Lower leg skin (tissue), 4 donors: Measurements from ENCODE around the gene IFT74. TPM values are rescaled to one million over a fixed set of nuclear protein-coding genes. Genes with fewer than 3 reads are reported as not detected.
"Not testable (repeated sequence)": the region's sequence is repeated elsewhere in the genome, so short reads cannot be mapped to it uniquely, and the experiment has no call there.

Experiments used
- DNase-seq, 2 donors: peaks; one replicate each; pipeline ENCODE4 v3.0.0-alpha.2; 2019; ENCODE audit warnings: low spot score in 2 of 2
- H3K4me3 ChIP-seq: fragments of 200-600 bp; sonication (generic); 2 replicates; pipeline ENCODE4 v1.5.1; 2017; ENCODE audit warnings: mild to moderate bottlenecking, low read depth; ENCODE audit not compliant: poor library complexity, severe bottlenecking
- POLR2A ChIP-seq, 2 donors: fragments of 450-650 bp; IDR thresholded peaks; one replicate each; pipeline ENCODE4 v1.6.1; 2016 to 2017; ENCODE audit warnings: antibody characterized with exemption in 2 of 2, mild to moderate bottlenecking in 1 of 2, moderate library complexity in 1 of 2
- WGBS, 2 donors: methylation state at CpG; one replicate each; pipeline ENCODE4 v1.1.5; 2018; 5-methylcytosine and 5-hydroxymethylcytosine counted together
- intact Hi-C: fragments of 100-400 bp; cut with DNase I; formaldehyde crosslinking; loops from one replicate; pipeline ENCODE4 v1.15.0; 2023; ENCODE audit warnings: low total_unique reads
- total RNA-seq, 4 donors: library from RNA; depleted of rRNA; stranded (reverse); fragments of >200 nt; gene quantifications; one replicate each; pipeline ENCODE4 v1.1.0, GENCODE V29; 2016
- TF ChIP-seq, protein P1 (sequence below), 3 donors: fragments of 450-650 bp; IDR thresholded peaks; one replicate each; pipeline ENCODE4 v1.5.1; 2016; ENCODE audit warnings: antibody characterized with exemption in 3 of 3, mild to moderate bottlenecking in 3 of 3, moderate library complexity in 2 of 3

Gene IFT74
- total RNA-seq, 4 donors from 2014 or later = 7.6 to 13.9 (median 9.9) TPM

- no peak overlapping the region for H3K4me3 ChIP-seq
- DNase-seq = no peak
- intact Hi-C loops = no loop called here
- 60 to 61% methylated on average over 11 of the region's 11 CpGs for WGBS, 2 donors
- TF ChIP-seq POLR2A (IDR thresholded peaks at IDR 0.05) = no peak
- TF ChIP-seq, protein P1, sequence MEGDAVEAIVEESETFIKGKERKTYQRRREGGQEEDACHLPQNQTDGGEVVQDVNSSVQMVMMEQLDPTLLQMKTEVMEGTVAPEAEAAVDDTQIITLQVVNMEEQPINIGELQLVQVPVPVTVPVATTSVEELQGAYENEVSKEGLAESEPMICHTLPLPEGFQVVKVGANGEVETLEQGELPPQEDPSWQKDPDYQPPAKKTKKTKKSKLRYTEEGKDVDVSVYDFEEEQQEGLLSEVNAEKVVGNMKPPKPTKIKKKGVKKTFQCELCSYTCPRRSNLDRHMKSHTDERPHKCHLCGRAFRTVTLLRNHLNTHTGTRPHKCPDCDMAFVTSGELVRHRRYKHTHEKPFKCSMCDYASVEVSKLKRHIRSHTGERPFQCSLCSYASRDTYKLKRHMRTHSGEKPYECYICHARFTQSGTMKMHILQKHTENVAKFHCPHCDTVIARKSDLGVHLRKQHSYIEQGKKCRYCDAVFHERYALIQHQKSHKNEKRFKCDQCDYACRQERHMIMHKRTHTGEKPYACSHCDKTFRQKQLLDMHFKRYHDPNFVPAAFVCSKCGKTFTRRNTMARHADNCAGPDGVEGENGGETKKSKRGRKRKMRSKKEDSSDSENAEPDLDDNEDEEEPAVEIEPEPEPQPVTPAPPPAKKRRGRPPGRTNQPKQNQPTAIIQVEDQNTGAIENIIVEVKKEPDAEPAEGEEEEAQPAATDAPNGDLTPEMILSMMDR (IDR thresholded peaks at IDR 0.05) = no peak
These were observed 130.8 kb downstream of the IFT74 start for GRCh38 chr9:27086818-27087680.

- DNase-seq = no peak
- 68 to 69% methylated on average over 4 of the region's 4 CpGs for WGBS, 2 donors
- intact Hi-C loops = no loop called here
- TF ChIP-seq POLR2A (IDR thresholded peaks at IDR 0.05) = no peak
- TF ChIP-seq, protein P1 (IDR thresholded peaks at IDR 0.05) = no peak
- H3K4me3 ChIP-seq = no peak overlapping the region
These were observed 132.8 kb downstream of the IFT74 start for GRCh38 chr9:27088981-27089380.

DNA sequence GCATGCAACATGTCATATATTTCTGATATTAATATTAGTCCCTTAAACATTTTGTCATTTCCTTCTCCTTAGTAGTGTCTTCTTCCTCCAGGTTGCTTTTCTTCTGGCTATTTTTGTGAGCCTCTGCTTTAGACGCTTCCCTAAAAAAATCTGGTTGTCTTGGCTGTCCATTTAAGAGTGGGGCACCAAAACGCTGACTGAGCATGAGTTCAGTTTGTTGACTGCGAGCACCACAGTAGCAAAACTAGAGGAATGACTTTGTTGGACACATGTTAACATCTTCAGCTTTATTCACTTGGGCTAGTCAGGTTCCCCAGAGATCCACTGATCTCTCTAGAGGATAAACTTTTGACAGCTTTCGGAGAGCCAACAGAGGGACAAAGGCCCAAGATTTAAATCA lies 133.5 kb downstream of the IFT74 start:
- no peak for DNase-seq
- no peak for TF ChIP-seq POLR2A (IDR thresholded peaks at IDR 0.05)
- TF ChIP-seq, protein P1 (IDR thresholded peaks at IDR 0.05) = no peak
- H3K4me3 ChIP-seq = no peak overlapping the region
- 89 to 91% methylated on average over 4 of the region's 4 CpGs for WGBS, 2 donors
- intact Hi-C loops = no loop called here

DNA sequence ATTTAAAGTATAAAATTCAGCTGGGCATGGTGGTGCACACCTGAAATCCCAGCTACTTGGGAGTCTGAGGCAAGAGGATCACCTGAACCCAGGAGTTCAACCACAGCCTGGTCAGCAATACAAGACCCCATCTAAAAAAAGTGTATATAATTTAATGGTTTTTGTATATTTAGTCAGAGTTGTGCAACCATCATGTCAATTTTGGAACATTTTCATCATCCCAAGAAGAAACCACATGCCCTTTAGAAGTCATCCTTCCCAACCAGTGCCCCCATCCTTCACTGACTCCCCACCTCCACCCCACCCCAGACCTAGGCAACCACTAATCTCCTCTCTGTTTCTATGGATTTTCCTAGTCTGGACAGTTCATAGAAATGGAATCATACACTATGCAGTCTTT lies 134.0 kb downstream of the IFT74 start:
- H3K4me3 ChIP-seq = no peak overlapping the region
- DNase-seq = no peak
- intact Hi-C loops = no loop called here
- no peak for TF ChIP-seq POLR2A (IDR thresholded peaks at IDR 0.05)
- TF ChIP-seq, protein P1 (IDR thresholded peaks at IDR 0.05) = no peak

GRCh38 chr9:27090711-27091110 lies 134.5 kb downstream of the IFT74 start:
- no peak overlapping the region for H3K4me3 ChIP-seq
- no peak for TF ChIP-seq POLR2A (IDR thresholded peaks at IDR 0.05)
- TF ChIP-seq, protein P1 (IDR thresholded peaks at IDR 0.05) = no peak
- 97 to 100% methylated on average over 1 of the region's 1 CpG for WGBS, 2 donors
- no peak for DNase-seq
- intact Hi-C loops = no loop called here

GRCh38 chr9:27092496-27092895 lies 136.3 kb downstream of the IFT74 start:
- WGBS, 2 donors = 96 to 97% methylated on average over 9 to 26 of the region's 27 CpGs

GRCh38 chr9:27093384-27094067 lies 137.3 kb downstream of the IFT74 start:
- H3K4me3 ChIP-seq, intact Hi-C loops, DNase-seq: not testable (repeated sequence)
- 89 to 91% methylated on average over 17 of the region's 17 CpGs for WGBS, 2 donors

More at GRCh38 chr9:27092496-27092895, 136.3 kb downstream of the IFT74 start:
- DNase-seq, intact Hi-C loops, H3K4me3 ChIP-seq: not testable (repeated sequence)
